ENCODE data around the gene RAB36.

DNA sequence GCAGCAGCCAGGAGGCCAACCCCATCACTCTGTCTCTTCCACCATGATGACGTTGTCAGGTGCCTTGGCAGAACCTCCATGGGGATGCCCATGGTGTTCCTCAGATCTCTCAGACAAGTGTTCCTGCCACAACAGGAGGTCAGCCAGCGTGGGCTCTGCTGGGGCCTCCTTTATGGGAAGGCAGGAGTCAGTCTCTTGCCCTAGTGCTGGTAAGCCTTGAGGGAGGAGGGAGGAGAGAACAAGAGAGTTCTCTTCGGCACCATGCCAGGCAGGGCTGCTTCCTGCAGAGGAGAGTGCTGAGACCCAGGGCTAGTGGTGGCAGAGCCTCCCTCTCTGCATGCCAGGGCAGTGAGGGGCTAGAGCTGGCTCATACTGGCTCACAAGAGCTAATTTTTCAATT lies 42.5 kb upstream of the RAB36 start:
- TF ChIP-seq, protein P1, sequence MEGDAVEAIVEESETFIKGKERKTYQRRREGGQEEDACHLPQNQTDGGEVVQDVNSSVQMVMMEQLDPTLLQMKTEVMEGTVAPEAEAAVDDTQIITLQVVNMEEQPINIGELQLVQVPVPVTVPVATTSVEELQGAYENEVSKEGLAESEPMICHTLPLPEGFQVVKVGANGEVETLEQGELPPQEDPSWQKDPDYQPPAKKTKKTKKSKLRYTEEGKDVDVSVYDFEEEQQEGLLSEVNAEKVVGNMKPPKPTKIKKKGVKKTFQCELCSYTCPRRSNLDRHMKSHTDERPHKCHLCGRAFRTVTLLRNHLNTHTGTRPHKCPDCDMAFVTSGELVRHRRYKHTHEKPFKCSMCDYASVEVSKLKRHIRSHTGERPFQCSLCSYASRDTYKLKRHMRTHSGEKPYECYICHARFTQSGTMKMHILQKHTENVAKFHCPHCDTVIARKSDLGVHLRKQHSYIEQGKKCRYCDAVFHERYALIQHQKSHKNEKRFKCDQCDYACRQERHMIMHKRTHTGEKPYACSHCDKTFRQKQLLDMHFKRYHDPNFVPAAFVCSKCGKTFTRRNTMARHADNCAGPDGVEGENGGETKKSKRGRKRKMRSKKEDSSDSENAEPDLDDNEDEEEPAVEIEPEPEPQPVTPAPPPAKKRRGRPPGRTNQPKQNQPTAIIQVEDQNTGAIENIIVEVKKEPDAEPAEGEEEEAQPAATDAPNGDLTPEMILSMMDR (IDR thresholded peaks at IDR 0.05; ENCODE audit: low read length), result no peak
- TF ChIP-seq EZH2 (optimal IDR thresholded peaks at IDR 0.05; ENCODE audit: low read depth, low read length) (no peak), EZH2phosphoT487 (IDR thresholded peaks at IDR 0.05; ENCODE audit: low read length) (no peak)
